MV-4-11 (cell line): ENCODE measurements around the gene CPB1.

Experiments
- DNase-seq: peaks from one replicate; lab custom pipeline; 2025; lab: John Stamatoyannopoulos, UW

CPB1 gene

DNA sequence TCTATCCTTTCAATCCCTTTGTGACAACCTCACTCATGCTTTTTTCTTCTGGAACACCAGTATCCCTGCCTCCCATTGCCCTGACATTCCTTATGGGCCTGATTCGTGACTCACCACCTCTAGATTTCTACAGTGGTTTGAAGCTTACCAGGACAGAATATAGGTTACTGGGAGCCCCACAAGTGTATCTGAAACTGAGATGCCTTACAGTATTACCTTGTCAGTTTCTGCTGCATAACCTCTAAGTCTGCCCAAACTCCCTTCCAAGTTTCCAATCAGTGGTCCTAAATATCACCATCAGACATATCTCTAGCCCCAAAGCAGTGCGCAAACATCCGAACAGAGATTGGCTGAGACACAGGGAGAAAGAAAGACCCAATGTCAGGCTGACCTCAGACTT lies 5.6 kb downstream of the CPB1 start:
- no peak for DNase-seq

DNA sequence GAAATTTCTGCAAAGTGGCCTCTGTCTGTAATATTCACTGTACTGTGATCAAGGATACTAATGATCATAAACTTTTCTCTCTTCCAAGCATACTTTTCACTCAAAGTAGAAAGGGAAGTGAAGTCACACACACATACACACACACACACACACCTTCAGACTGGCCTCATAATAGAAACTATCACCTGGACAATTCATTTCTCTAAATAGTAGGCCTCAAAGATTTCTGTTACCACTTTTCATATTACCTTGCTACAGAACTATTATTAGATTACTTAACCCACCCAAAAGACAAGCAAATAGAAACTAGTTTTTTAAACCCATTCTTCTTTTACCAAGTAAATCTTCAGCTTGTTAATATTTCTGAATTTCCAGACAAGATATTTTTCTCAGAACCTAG lies 12.2 kb downstream of the CPB1 start:
- DNase-seq: no peak

DNA sequence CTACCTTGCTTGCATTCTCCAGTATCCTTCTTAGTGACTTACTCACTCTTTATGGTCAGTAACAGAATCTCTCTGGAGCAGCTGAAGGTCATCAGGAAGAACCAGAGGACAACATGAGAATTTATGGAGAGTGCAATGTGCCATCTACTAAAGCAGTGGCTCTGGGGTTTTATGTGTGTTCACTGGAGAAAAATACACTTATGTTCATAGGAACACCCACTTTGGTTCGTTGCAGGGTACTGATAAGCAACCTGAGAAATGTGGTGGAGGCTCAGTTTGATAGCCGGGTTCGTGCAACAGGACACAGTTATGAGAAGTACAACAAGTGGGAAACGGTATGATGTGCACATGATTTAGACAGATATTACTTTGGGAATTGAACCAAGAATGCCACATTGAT lies 12.8 kb downstream of the CPB1 start:
- DNase-seq: no peak

DNA sequence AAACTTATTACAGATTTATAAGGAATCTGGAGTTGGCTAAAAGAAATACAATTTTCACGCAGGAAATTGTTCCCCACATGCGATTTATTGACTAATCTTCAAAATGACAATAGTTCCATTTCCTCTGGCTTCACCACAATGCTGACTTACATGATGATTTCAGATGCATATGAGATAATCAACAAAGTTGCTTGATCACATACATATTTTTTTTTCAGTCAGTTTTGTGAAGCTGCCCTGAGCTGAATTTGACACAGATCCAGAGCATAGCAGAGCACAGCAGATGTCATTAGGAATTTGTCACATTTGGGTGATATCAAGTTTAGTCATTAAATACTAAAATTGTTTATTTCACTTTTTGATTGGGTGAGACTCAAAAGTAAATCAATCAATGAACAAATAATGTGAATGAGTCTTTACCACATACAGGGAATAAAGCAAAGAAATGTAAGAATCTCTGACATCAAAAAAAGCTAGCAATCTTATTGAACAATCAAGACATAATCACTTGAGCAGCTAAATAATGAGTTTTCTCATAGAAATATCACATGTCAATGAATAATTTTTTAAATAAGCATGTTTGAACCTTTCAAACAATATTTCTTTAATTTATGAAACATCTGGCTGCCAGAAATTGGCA lies 18.3 kb downstream of the CPB1 start:
- DNase-seq: no peak

DNA sequence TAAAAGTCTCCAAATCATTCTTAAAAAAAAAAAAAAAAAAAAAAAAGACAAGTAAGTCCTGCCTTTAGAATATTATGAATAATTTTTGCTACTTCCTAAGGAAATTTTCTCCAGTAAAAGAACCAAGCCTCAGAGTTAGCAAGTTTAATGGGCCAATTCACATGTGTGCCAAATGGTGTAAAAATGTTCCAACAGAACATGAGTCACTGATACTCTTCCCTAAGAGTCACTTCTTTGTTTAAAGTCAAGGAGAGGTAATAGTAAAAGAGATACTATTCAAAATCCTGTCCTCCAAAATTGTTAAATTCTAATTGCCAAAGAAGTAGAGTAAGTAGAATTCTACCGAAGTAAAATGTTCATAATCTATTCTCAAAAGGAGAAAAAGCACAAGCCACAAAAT lies 19.7 kb downstream of the CPB1 start:
- DNase-seq: no peak

DNA sequence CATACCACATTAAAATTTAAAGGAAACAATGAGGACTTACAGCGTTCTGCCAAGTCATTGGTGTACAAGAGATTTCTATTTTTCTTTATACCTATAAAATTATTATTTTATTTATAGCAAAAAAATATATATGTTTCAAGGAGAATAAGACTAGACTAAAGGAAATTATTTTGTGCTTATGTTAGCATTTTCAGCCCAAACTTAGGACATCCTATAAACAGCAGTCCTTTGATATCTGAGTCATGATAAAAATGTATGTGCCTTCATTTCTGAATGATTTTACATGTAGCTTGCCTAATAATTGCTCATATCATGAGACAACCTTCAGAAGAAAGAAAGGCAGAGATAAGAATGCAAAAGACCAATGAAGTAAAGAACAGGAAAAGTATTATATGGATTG lies 20.8 kb downstream of the CPB1 start:
- DNase-seq: no peak

DNA sequence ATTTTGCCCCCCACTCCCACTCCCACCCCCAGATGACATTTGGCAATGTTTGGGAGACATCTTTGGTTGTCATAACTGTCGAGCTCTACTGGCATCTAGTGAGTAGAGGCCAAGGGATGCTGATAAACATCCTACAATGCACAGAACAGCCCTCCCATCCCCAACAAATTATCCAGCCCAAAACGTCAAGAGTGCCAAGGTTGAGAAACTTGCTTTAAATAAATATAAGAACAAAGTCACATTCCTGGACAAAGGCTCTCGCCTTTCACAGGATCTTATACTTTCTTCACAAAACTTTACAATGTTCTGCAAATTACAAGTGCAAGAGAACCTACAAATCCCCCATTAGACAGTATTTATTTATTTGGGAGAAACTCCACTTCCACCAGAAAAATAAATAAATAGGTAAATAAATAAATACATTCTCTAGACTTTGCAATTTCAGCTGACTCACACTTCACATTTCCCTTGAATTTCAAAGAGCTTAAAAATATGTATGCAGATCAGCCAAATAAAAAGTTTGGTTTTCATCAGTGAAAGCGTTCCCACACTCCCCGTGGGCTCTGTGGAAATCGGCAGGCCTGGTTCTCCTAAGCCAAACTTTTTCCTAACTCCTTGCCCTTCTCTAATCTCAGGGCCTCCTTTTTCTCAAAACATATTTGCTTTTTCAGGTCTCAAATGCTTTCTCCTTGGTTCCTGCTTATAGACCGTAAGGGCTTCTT lies 24.8 kb downstream of the CPB1 start:
- DNase-seq: no peak

DNA sequence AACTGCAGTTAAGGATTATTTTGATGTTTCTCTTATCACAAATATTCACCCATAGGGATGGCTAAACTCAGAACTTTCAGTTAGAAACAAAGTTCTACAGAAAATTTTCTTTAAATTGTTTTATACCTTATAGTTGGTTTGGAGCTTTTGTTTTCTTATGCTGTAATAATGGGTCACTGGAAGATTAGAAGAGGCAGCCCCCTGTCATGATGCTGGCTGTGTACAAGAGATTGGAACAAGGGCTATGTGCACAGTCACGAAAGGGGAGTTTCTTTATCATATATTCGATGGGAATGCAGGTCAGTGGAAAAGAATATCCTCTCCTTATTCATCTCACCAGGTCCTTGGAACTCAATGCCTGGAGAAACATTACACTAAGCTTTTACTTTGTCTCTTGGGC lies 25.5 kb downstream of the CPB1 start:
- no peak for DNase-seq

DNA sequence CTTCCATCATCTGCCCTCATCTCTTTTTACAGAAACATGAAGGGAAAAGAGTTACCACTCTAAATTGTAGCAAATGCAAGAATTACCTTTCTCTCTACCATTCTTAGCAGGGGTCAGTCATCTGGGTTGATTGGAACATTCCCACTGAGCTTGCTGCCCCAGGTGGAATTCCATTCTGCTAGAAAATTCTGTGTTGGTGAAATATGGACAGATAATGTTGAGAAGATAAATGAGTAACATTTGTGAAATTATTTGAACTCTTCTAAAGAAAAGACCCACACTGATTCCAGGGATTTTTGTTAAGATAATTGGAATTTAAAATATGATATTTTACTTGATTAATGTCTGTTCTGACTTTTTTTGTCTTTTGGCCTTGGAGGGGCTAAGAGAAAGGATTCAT lies 26.4 kb downstream of the CPB1 start:
- no peak for DNase-seq

DNA sequence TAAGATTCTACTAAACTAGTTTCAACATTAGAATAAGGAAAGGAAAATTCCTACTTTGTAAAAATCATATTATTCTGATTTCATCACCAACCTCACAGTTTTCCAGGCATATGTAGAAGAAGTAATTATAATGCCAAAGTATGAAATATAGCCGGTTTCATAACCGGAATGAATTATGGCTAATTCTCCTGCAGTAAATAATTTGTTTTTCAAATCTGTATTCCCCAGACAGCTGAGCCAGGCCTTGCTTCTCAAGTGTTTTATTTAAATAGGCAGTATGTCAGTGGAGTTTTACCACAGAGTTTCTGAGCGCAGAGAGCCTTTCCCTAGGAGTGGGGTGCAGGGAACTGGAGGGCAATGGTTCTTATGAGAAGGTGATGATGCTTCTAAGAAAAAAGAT lies 28.8 kb downstream of the CPB1 start:
- no peak for DNase-seq

DNA sequence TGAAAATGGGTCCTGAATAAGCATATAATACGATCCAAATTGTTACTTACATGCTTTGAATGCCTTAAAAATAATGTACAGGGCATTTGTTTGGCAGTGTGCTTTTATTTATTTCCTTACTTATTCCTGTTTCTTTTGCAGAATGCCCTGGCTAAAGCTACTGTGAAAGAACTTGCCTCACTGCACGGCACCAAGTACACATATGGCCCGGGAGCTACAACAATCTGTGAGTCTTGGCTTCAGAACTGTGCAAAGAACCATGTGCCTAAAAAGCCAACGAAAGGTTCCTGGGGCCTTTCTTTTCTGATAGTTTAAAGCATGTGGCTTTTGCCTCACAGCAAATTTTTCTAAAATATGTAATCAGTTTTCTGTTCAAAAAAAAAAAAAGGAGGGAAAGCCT lies 29.7 kb downstream of the CPB1 start:
- no peak for DNase-seq

DNA sequence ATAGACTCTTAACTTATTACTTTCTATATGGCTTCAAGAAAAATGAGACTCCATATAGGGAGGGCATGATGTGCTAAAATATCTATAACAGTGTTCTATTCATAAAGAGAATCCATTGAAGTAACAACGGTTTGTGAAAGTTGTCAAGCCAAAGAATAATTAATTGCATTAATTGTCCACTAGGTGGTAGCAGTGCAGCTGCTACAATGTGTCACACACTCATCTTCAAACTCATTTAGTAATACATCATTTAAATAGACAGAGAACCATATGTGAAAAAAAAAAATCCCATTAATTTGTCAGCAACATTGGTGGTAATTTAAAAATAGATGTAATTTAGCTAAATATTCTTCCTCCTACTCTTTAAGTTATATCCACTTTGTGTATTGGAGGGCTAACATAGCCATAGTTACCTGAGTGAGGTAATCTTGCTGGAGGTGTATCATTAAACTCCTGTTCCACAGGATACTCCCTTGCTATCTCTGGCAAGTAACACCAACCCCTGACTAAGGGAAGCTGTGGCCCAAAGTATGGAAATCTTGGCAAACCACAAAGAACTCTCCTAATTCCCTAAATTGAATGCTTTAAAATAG lies 33.8 kb downstream of the CPB1 start:
- peak; percentile 34 for DNase-seq

DNA sequence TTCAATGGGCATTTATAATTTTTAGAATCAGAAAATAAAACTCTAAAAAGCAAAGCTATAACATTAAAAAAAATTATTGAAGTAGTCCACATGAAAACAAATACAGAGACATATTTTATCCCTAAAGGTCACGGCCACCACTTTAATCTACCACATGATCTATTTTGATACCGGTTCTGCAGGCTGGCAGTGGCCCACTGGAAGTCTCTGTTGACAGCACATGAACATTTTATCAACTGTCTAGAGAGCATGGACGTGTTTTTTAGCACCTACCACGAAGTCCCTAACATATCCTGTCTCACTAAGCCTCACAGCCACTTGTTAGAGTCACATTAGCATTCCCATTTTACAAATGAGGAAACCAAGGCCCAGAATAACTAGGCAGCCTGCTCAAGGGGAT lies 35.7 kb downstream of the CPB1 start:
- DNase-seq: no peak

DNA sequence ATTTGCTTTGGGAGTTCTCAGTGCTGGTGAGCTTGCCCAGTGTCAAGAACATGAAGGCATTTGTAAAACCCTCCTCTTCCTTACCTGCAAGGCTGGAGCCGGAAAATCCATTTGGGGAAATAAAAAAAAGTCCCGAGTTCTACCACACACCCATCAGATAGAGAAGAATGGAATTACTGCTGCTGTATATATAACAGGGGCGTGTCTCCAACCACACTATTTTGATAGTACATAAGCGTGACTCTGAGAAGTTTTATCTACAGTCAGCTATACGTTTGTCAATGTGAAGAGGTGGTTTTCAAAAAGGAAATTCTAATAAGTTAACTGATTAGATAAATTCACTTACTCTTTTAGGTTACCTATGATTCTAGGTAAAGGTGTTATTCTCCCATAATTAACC lies 36.2 kb downstream of the CPB1 start:
- DNase-seq: no peak

DNA sequence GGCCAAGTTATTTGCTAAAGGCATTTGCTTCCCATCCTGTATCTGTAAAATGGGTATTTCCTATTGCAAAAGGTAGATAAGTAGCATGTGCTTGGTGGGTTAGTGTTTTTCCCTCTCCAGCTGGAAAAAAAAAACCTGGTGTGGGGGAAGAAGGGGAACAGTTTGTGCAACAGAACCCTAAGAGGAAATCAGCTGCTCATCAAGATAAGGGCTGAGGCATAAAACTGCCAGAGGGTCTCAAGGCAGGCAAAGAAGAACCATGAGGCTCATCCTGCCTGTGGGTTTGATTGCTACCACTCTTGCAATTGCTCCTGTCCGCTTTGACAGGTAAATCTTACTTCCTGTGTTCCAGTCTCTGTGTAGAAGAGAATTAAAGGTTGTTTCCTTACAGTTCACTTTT lies 37.4 kb downstream of the CPB1 start, which contains the start of gene CPA3:
Gene CPA3, plus strand, starts transcription at position 248 of the 400 bp plus-strand sequence. Its CDS starts 12 bp downstream, at position 260.
- no peak for DNase-seq

DNA sequence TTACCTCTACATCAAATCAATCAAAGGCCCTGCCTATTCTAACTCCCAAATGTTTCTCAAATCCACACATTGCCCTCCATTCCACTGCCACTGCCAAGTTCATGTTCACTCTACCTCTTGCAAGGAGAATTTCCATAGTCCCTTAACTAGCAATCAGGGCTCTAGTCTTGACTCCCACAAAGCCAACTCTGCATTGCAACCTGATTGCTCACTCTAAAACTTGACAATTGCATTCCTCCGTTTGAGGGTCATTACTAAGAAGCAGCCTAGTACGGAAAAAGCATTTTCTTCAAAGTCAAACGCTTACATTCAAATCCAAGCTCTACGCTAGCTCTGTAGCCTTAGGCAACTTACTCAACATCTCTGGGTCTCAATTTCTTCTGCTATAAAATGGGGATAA lies 38.6 kb downstream of the CPB1 start:
- DNase-seq: no peak

DNA sequence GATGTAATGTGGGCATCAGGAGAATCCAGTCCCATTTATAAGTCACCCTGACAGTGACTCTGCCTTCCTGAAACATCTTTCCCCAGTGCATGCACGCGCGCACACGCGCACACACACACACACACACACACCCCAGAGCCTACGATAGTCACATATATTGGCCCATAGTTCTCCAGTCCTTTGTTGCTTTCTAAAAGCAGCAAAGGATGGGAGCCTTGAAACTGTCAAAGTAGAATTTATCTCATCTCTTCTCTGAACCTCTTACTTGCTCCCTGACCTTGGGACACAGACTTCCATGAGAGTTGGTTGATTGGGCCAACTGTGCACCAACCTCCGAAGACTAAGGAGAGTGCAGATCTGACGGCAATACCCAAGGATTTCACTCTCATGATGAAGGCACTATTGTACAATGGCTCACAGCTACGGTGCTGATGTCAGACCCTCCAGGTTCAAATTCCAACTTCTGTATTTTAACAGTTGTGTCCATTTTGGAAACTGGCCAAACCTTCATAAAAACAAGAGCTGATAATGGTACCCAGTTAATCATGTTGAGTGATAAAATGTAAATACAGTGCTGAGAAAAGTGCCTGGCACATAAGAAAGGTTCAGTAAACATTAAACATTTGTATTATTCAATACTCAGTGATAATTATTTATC lies 45.8 kb downstream of the CPB1 start:
- DNase-seq: no peak

DNA sequence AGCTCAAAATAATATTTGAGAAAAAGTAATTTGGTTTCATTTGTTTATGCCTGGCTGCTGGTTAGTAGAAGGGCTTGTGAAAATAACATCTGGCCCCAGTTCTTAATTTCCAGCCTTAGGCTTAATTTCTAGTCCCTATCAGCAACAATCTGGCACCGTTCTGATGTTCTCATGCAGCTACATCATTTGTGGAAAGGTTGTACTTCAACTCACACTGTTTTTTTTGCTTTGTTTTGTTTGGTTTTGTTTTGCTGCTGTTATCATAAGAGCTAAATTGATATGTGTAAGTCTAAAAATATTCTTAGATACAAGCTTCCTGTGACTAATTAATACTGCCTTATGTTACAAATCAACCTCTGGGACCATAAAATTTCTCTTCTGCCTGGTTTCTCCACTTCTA lies 46.4 kb downstream of the CPB1 start:
- no peak for DNase-seq

DNA sequence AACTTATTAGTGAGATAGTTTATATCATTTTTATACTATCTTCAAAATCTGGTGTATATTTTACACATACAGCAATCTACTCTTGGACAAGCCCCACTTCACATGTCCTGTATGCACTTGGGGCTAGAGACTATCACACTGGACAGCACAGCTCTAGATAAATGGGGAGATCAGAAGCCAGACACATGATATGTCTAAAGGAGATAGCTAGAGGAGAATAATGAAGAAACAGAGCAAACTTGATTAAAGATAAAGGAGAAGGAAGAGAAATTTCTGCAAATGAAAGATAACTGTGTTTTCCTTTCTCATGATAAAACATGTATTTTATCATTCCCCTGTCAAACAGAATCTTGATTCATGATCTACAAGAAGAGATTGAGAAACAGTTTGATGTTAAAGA lies 50.5 kb downstream of the CPB1 start:
- DNase-seq: no peak

DNA sequence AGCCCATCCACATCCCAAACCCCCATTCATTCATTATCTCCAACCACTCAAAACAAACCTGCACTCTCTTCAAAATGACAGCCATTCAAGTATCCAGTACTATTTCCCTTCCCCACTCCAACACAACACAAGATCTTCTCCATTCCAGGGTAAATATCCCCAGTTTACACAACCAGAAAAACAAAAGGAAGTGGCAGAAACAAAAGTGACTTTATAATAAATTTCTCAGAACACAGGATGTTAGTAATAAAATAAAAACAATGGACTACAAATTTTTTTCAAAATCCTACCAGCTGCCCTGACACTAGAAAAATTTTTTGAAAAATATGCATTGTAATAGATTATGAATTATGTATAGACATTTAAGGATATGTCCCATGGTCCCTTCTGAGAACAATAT lies 51.6 kb downstream of the CPB1 start:
- DNase-seq: no peak

DNA sequence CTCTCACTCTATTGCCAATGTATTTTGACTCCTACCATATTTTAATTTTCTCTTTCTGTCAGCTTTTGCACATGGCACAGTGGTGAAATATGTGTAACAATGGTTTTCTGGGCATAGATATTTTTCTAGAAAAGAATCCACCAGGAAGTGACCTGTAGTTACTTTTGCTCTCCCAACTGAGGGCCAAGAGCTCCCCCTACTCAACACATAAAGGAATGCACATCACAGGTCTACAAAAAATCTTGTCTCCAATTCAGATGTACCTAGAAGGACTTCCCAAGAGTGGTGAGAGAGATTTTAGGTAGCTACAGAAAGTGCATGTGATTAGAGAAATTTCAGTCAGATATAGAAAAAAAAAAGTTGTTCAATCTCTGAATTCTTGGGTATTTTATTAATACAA lies 53.1 kb downstream of the CPB1 start:
- DNase-seq: peak; percentile 41

DNA sequence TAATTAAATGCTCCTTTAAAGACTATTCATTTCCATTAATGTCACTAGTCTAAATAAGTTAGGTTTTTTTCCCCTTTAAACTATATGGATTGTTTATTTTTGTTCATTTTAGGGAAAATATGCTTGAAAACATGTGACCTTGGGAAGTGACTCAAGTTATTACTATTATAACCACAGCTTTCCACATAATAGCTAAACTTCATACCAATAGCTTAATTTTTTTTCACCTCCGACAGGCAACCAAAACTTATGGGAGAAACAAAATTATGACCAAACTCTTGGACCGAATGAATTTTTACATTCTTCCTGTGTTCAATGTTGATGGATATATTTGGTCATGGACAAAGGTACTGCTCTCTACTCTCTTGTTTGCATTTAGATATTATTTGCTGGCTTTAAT lies 53.7 kb downstream of the CPB1 start:
- DNase-seq: no peak

DNA sequence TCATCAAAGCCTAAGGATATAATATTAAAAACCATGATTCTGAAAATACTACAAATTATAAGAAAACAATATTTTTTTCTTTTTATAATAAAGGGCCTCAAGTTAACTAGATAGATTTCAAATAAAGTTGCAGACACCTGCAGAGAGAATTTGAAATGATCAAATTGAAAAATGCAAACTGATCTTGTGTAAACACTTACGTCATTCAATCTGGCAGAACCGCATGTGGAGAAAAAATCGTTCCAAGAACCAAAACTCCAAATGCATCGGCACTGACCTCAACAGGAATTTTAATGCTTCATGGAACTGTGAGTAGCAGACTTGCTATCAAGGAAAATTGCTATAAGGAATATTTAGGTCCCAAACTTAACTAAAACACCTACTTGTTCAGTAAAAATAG lies 54.7 kb downstream of the CPB1 start:
- no peak for DNase-seq
